ENCODE measurements around the gene ING1. TPM values are rescaled to one million over a fixed set of nuclear protein-coding genes. Genes with fewer than 3 reads are reported as not detected.
"Not testable (repeated sequence)": the region's sequence is repeated elsewhere in the genome, so short reads cannot be mapped to it uniquely, and the experiment has no call there.

Gene ING1, protein sequence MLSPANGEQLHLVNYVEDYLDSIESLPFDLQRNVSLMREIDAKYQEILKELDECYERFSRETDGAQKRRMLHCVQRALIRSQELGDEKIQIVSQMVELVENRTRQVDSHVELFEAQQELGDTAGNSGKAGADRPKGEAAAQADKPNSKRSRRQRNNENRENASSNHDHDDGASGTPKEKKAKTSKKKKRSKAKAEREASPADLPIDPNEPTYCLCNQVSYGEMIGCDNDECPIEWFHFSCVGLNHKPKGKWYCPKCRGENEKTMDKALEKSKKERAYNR
- 5.6 and 9.2 TPM in 2 replicates for total RNA-seq (ENCODE audit: low replicate concordance)

DNA sequence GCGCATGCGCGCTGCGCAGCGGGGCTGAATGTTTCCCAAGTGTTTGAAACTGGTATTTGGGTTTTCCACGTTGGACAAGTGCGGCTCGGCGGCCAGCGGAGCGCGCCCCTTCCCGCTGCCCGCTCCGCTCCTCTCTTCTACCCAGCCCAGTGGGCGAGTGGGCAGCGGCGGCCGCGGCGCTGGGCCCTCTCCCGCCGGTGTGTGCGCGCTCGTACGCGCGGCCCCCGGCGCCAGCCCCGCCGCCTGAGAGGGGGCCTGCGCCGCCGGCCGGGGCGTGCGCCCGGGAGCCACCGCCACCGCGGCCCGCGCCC is at the start of gene ING1:
Gene ING1 (plus strand): TSS at position 59 of the 311 bp plus-strand sequence. CDS start 450 bp downstream, outside the sequence.
- DNase-seq (ENCODE audit: low read depth) = no peak
- H3K4me3 ChIP-seq (ENCODE audit: low read depth, low read length) = peak within 1 kb of the TSS; percentile 92
- TF ChIP-seq, protein P1, sequence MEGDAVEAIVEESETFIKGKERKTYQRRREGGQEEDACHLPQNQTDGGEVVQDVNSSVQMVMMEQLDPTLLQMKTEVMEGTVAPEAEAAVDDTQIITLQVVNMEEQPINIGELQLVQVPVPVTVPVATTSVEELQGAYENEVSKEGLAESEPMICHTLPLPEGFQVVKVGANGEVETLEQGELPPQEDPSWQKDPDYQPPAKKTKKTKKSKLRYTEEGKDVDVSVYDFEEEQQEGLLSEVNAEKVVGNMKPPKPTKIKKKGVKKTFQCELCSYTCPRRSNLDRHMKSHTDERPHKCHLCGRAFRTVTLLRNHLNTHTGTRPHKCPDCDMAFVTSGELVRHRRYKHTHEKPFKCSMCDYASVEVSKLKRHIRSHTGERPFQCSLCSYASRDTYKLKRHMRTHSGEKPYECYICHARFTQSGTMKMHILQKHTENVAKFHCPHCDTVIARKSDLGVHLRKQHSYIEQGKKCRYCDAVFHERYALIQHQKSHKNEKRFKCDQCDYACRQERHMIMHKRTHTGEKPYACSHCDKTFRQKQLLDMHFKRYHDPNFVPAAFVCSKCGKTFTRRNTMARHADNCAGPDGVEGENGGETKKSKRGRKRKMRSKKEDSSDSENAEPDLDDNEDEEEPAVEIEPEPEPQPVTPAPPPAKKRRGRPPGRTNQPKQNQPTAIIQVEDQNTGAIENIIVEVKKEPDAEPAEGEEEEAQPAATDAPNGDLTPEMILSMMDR (IDR thresholded peaks at IDR 0.05; ENCODE audit: insufficient read depth, low read length) = no peak

DNA sequence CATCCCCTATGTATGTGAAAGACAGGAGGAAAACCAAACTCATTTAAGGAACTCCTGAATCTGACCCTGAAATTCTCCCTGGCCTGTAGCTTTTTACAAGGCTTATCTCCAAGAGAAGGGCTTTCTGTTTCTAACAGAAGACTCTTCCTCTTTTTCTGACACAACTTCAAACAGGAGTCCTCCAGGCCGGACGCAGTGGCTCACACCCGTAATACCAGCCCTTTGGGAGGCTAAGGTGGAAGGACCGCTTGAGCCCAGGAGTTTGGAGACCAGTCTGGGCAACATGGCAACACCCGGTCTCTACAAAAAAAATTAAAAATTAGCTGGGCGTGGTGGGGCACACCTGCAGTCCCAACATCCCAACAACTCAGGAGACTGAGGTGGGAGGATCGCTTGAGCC is 49.5 kb upstream of the ING1 start:
- TF ChIP-seq, protein P1 (IDR thresholded peaks at IDR 0.05; ENCODE audit: insufficient read depth, low read length) = no peak
- no peak overlapping the region for H3K4me3 ChIP-seq (ENCODE audit: low read depth, low read length)
- DNase-seq (ENCODE audit: low read depth) = no peak

DNA sequence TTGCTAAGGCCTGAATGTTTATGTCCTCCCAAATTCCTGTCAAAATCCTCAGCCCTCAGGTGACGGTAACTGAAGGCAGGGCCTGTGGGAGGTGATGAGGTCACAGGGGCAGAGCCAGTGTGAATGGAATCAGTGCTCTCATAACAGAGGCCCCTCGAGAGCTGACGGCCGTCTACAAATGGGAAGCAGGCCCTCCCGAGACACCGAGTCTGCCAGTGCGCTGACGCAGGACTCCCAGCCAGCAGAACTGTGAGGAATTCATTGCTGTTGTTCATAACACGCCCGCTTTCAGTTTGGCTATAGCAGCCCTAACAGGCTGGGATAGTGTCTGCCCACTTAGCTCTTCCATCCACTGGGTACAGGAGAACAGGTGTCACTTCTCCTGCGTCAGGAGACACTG is 48.8 kb upstream of the ING1 start:
- DNase-seq (ENCODE audit: low read depth) = no peak
- TF ChIP-seq, protein P1 (IDR thresholded peaks at IDR 0.05; ENCODE audit: insufficient read depth, low read length) = no peak
- H3K4me3 ChIP-seq (ENCODE audit: low read depth, low read length) = no peak overlapping the region

DNA sequence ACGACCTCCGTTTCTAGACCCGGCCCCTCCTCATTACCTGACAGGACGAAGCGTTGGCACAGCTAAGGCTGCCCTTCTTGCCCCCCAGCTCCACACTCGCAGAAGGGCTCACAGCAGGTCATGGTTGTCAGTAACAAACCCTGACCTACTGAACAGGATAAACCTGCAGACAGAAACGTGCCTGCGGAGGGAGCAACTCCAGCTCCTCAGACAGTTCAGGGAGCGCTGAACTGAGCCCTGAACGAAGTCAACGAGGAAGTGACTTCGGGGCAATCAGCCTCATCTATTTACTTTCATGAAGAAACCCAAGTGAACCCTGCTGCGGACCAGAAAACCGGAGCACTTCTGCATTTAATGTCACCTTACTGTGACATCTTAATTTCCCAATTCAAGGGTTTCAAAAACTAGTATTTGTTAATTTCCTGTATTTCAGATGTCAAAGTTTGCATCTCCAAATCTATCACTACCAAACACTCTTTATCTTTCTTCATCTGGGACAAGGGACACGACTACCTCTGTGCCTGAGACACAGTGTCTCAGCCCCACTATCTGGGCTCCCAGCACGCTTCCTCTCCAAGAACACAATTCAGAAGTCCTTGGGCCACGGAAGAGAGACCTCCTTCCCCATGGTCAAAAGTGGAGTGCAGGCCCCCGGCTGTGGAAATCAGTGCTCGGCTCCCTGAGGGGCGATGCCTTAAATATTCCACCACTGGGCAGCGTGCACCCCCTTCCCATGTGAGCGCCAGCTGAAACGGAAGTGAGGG is 47.8 kb upstream of the ING1 start:
- H3K4me3 ChIP-seq (ENCODE audit: low read depth, low read length) = no peak overlapping the region
- TF ChIP-seq, protein P1 (IDR thresholded peaks at IDR 0.05; ENCODE audit: insufficient read depth, low read length) = no peak
- no peak for DNase-seq (ENCODE audit: low read depth)

DNA sequence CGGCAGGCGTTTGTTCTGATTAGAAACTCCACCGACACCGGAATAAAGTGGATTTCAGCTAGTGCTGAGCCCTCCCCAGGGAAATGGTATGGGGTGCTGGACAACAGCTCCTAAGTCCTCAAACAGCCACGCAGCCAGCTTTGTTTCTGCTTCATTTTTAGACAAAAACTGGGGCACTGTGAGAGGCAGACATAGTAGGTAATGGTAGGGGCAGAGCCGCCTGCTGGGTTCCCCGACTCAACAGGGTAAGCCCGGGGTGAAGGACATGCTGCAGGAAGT is 47.3 kb upstream of the ING1 start:
- DNase-seq (ENCODE audit: low read depth) = no peak
- TF ChIP-seq, protein P1 (IDR thresholded peaks at IDR 0.05; ENCODE audit: insufficient read depth, low read length) = no peak

DNA sequence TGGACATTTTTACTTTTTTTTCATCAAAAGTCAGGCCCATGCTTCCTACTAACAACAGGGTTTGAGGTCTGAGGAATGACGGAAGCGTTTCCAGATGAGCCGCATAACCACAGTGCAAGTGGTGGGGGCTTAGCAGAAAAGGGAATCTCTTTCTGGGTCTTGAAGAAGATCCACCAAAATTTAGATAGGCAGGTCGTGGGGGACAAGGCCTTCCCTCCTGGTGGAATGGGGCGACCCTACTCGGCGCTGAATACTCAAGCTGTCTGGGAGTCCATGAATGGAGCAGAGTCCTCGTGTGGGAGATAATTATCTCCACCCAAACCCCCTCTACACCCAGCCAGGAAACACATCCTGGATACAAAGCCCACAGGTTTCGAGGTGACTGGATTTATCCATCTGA is 44.5 kb upstream of the ING1 start:
- no peak for DNase-seq (ENCODE audit: low read depth)
- no peak overlapping the region for H3K4me3 ChIP-seq (ENCODE audit: low read depth, low read length)
- TF ChIP-seq, protein P1 (IDR thresholded peaks at IDR 0.05; ENCODE audit: insufficient read depth, low read length) = no peak

More for the DNA sequence above, 47.3 kb upstream of the ING1 start:
- H3K4me3 ChIP-seq (ENCODE audit: low read depth, low read length) = no peak overlapping the region

DNA sequence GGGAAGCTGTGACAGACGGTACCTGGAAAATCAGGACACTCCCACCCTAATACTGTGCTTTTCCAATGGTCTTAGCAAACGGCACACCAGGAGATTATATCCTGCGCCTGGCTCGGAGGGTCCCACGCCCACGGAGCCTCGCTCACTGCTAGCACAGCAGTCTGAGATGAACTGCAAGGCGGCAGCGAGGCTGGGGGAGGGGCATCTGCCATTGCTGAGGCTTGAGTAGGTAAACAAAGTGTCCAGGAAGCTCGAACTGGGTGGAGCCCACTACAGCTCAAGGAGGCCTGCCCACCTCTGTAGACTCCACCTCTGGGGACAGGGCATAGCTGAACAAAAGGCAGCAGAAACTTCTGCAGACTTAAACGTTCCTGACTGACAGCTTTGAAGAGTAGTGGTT is 43.7 kb upstream of the ING1 start:
- H3K4me3 ChIP-seq (ENCODE audit: low read depth, low read length) = not testable (repeated sequence)

More for the DNA sequence above, 43.7 kb upstream of the ING1 start:
- not testable (repeated sequence) for DNase-seq (ENCODE audit: low read depth)
